Neural cell (in vitro differentiated cells): ENCODE data around the gene TUBGCP4.

Source experiments
- CTCF ChIP-seq: fragments of 450-650 bp; IDR thresholded peaks from 2 replicates; pipeline ENCODE4 v1.5.1; 2014; ENCODE audit warnings: antibody characterized with exemption, mild to moderate bottlenecking, moderate library complexity; ENCODE audit not compliant: poor library complexity, severe bottlenecking
- EP300 ChIP-seq: fragments of 450-650 bp; conservative IDR thresholded peaks from 2 replicates; pipeline ENCODE4 v1.6.1; 2014; ENCODE audit warnings: antibody characterized with exemption, mild to moderate bottlenecking, moderate library complexity; ENCODE audit not compliant: poor library complexity, severe bottlenecking
- EZH2 ChIP-seq: fragments of 200-600, 300-800 bp; shearing (Covaris generic), sonication (generic); IDR thresholded peaks from 2 replicates; pipeline ENCODE4 v1.6.1; 2014; ENCODE audit warnings: antibody characterized with exemption, low read length, borderline replicate concordance, mild to moderate bottlenecking; ENCODE audit not compliant: insufficient read depth, poor library complexity, severe bottlenecking
- RAD21 ChIP-seq: fragments of 450-650 bp; conservative IDR thresholded peaks from 2 replicates; pipeline ENCODE4 v1.6.1; 2014; ENCODE audit warnings: antibody characterized with exemption, mild to moderate bottlenecking, moderate library complexity
- TAF1 ChIP-seq: IDR thresholded peaks from 2 replicates; pipeline ENCODE4 v1.6.1; 2012; ENCODE audit warnings: low read depth

DNA sequence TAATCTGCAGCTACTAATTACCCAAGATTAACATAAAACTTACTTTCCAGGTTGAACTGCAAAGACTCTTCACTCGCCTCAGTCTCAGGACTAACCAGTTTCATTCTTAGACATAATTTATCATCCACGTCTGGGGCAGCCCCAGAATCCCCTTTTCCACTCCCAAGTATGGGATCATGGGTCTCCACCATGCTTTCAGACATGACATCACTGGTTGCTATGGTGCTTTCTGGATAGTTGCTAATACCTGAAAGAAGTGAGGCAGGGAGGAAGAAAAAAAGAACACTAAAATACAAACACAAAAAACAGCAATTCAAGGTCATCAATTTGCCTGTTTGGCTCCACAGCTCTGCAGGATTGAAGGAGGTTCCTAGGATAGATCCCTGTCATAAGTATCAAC, 75.4 kb downstream of the TUBGCP4 start:
- TF ChIP-seq EP300 (no peak), TAF1 (no peak), RAD21 (no peak), CTCF (no peak), EZH2 (no peak)
